ENCODE data around the gene SVIL. TPM values are rescaled to one million over a fixed set of nuclear protein-coding genes. Genes with fewer than 3 reads are reported as not detected.

Gene SVIL
- total RNA-seq, 4 donors from 2014 or later, result 24.0 to 82.2 (median 49.7) TPM

GRCh38 chr10:29524294-29524693 lies 110.5 kb downstream of the SVIL start:
- TF ChIP-seq CTCF (IDR thresholded peaks at IDR 0.05; ENCODE audit: low read depth), result no peak

DNA sequence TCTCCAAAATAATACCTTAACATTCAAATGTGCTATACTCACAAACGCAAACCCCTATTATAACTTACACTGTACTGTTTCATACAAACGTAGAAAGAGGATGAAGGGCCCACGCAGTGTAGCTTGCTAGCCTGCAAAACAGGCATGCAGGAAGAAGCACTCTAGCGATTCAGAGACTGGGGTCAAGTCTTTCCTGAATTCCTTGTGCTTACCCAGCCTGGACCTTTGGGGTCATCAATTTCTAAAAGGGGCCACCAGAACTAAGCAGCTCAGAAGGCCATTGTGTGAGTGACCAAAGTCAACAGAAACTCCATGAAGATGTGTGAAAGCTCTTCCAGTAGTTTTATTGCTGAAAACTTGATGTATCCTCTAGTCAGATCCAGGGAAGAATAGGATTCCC lies 111.9 kb downstream of the SVIL start:
- TF ChIP-seq CTCF (IDR thresholded peaks at IDR 0.05; ENCODE audit: low read depth), result no peak

- TF ChIP-seq CTCF (IDR thresholded peaks at IDR 0.05; ENCODE audit: low read depth), result no peak
Observed at GRCh38 chr10:29522061-29522855, 112.5 kb downstream of the SVIL start.

DNA sequence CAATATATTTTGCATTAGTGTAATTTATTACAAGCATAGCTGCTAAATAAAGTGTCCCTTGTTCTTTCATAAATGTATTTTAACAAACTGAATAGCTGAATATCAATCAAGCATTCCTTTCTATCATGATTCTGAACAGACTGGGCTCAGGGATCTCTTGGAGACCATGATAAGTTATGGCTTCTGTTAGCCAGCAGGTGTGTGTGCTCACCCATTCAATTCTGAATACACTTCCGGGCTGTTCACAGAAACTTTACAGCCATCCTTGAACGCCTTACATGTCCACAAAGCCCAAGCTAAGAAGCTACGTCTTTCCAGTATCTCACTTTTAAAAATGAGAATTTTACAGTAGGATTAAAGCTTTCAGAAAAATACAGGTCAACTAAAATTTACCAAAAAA lies 115.1 kb downstream of the SVIL start:
- TF ChIP-seq CTCF (IDR thresholded peaks at IDR 0.05; ENCODE audit: low read depth), result no peak

DNA sequence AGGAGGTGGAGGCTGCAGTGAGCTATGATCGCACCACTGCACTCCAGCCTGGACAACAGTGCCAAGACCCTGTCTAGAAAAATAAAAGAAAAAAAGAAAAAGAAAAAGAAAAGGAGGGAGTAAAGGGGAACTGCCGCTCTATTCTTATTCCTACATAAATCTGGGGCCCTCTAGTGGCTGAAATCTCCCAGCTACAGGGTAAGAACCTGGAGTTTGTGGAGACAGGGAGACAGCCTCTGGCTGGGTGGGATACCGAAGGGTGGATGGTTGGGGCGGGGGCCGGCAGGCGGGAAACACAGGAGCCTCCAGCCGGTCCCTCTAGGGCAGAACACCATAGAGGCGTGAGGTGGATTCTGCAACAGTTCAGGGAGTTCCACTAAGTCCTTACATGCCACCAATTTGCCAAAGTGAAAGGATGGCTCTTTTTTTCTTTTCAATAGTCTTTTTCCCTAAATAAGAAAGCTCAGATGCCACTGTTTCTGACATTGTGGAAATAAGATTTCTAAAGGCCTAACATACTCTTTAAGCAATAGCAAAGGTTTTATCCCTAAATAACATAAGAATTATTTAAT lies 117.3 kb downstream of the SVIL start:
- no peak for TF ChIP-seq CTCF (IDR thresholded peaks at IDR 0.05; ENCODE audit: low read depth)

DNA sequence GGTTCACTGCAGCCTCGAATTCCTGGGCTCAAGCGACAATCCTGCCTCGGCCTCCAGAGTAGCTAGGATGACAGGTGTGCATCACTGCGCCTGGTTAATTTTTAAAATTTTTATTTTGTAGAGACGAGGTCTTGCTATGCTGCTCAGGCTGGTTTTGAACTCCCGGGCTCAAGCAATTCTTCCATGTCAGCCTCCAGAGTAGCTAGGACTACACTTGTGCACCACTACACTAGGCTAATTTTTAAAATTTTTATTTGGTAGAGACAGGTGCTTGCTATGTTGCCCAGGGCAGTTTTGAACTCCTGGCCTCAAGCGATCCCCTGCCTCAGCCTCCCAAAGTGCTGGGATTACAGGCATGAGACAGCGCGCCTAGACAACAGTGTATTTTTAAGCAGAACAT lies 120.5 kb downstream of the SVIL start:
- no peak for TF ChIP-seq CTCF (IDR thresholded peaks at IDR 0.05; ENCODE audit: low read depth)

DNA sequence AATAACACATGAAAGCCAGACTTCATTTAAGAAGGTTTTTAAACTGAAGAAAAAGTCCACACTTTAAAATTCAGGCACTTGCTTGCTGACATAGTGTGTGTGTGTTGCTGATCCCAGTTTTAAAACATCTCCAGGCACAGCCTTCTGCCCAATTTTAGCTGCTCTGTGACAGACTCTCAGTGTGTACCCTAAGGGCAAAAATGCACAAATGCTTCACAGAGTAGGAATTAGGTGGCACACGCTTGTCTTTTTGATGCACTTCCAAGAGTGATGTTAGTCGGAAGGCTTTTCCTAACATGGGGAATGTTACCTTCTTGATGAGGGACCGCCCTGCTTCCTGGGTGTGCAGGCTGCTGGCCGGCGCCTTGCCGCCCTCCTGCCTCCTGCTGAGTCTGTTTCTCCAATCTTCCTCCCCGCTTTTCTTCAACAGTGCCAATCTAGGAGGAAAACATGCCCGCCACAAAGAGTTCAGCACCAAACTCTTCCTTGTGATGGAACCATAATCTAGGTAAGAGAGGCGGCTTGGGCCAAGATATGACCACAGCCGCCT lies 122.3 kb downstream of the SVIL start:
- TF ChIP-seq CTCF (IDR thresholded peaks at IDR 0.05; ENCODE audit: low read depth), result no peak
